Breast epithelium (tissue), 3 donors: Measurements from ENCODE around the gene TMCO6.

Experiments used
- CTCF ChIP-seq, 3 donors: fragments of 450-650 bp; IDR thresholded peaks; one replicate each; pipeline ENCODE4 v1.5.1; 2016 to 2017; ENCODE audit warnings: antibody characterized with exemption in 3 of 3, mild to moderate bottlenecking in 3 of 3, moderate library complexity in 3 of 3
- POLR2A ChIP-seq: fragments of 450-650 bp; IDR thresholded peaks from one replicate; pipeline ENCODE4 v1.6.1; 2016; ENCODE audit warnings: antibody characterized with exemption, mild to moderate bottlenecking, moderate library complexity

GRCh38 chr5:140678993-140679392 is 39.7 kb downstream of the TMCO6 start:
- TF ChIP-seq CTCF (IDR thresholded peaks at IDR 0.05) = no peak
- no peak for TF ChIP-seq POLR2A
